ENCODE measurements around the gene ERN1.

The ERN1 gene

GRCh38 chr17:64056269-64057005 lies 73.5 kb downstream of the ERN1 start:
- DNase-seq: no peak

GRCh38 chr17:64055183-64056142 lies 74.5 kb downstream of the ERN1 start:
- no peak for DNase-seq

GRCh38 chr17:64054304-64054703 lies 75.6 kb downstream of the ERN1 start:
- DNase-seq: no peak

- no peak for DNase-seq
Observed at GRCh38 chr17:64053101-64053500, 76.8 kb downstream of the ERN1 start.

GRCh38 chr17:64051153-64051552 lies 78.8 kb downstream of the ERN1 start:
- DNase-seq: no peak

GRCh38 chr17:64048805-64049204 lies 81.1 kb downstream of the ERN1 start:
- DNase-seq: no peak

- DNase-seq: no peak
Observed at GRCh38 chr17:64045176-64045575, 84.8 kb downstream of the ERN1 start.

GRCh38 chr17:64042700-64043485 lies 87.1 kb downstream of the ERN1 start:
- DNase-seq: no peak

GRCh38 chr17:64041912-64042311 lies 88.0 kb downstream of the ERN1 start:
- no peak for DNase-seq

- DNase-seq: no peak
Observed at GRCh38 chr17:64040206-64040605, 89.7 kb downstream of the ERN1 start.

- no peak for DNase-seq
Observed at GRCh38 chr17:64039106-64039400, 90.9 kb downstream of the ERN1 start.

- no peak for DNase-seq
Observed at GRCh38 chr17:64038331-64039105, 91.4 kb downstream of the ERN1 start.

GRCh38 chr17:64037802-64038201 lies 92.1 kb downstream of the ERN1 start:
- no peak for DNase-seq

- DNase-seq: no peak
Observed at GRCh38 chr17:64037180-64037579, 92.8 kb downstream of the ERN1 start.

GRCh38 chr17:64036198-64036922 lies 93.6 kb downstream of the ERN1 start:
- peak; percentile 8 for DNase-seq

GRCh38 chr17:64032081-64032480 lies 97.9 kb downstream of the ERN1 start:
- DNase-seq: no peak

- DNase-seq: peak; percentile 76
Observed at GRCh38 chr17:64028874-64029464, 101.0 kb downstream of the ERN1 start.

- peak; percentile 89 for DNase-seq
Observed at GRCh38 chr17:64025732-64026294, 104.1 kb downstream of the ERN1 start.

GRCh38 chr17:64024781-64025731 lies 104.9 kb downstream of the ERN1 start:
- DNase-seq: peak; percentile 36

- DNase-seq: no peak
Observed at GRCh38 chr17:64024215-64024654, 105.7 kb downstream of the ERN1 start.
